Upper lobe of right lung (tissue), 1 donor: ENCODE measurements around the gene GPR25. TPM values are rescaled to one million over a fixed set of nuclear protein-coding genes. Genes with fewer than 3 reads are reported as not detected.

ENCODE experiments used
- ATAC-seq: fragments of 200-7000 bp; cut with Tn5 transposase; one replicate; pipeline ENCODE4 v1.9.1; 2020; ENCODE audit warnings: mild to moderate bottlenecking, moderate library complexity
- DNase-seq: peaks from one replicate; pipeline ENCODE4 v3.0.0-alpha.2; 2020
- H3K27ac ChIP-seq: fragments of 200-600 bp; one replicate; pipeline ENCODE4 v1.8.0; 2022
- H3K27me3 ChIP-seq: fragments of 200-600 bp; one replicate; pipeline ENCODE4 v1.8.0; 2022; ENCODE audit warnings: mild to moderate bottlenecking
- H3K36me3 ChIP-seq: fragments of 200-600 bp; one replicate; pipeline ENCODE4 v1.8.0; 2022
- H3K4me1 ChIP-seq: fragments of 200-600 bp; one replicate; pipeline ENCODE4 v1.8.0; 2022
- H3K4me3 ChIP-seq: fragments of 200-600 bp; one replicate; pipeline ENCODE4 v1.8.0; 2022; ENCODE audit warnings: mild to moderate bottlenecking
- H3K9me3 ChIP-seq: fragments of 200-600 bp; one replicate; pipeline ENCODE4 v1.8.0; 2022
- intact Hi-C: fragments of 100-400 bp; cut with DNase I; formaldehyde crosslinking; loops from one replicate; pipeline ENCODE4 v1.11.0; 2022
- total RNA-seq: library from RNA; stranded (reverse); fragmentation: NEBNext Ultra II Directional; extraction: Animal tissue kit (Norgen Biotek cat#: 25700); gene quantifications from one replicate; pipeline ENCODE4 v1.2.1, GENCODE V29; 2021
- TF ChIP-seq, protein P1 (sequence below): fragments of 200-600 bp; IDR thresholded peaks from one replicate; pipeline ENCODE4 v1.8.0; 2022; ENCODE audit warnings: antibody characterized with exemption
- donor health status: DM: no; HTN: yes; CAD: no; lungs with severe emphysema.

GPR25 gene
- total RNA-seq, 1 donor from 2014 or later, result 0.32 TPM

DNA sequence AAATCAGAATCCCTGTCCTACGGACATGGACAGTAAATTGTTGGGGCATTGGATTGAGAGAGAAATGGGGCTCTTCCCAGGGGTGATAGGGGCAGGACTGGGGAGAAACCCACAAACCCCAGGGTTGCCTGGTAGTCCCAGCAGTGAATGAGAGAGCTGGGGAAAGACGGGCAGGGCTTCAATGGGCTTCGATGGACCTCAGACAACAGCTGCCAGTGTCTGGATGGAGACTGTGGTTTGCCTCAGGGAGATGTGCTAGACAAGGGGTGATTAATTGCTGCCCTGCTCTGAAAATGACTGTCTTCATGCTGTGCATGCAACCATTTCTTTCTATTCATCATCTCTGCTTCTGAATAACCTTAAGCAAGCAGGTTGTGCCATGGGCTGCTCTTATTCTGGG is 7.4 kb downstream of the GPR25 start:
- no peak for DNase-seq
- Histone ChIP-seq H3K4me1 (no peaks in the 10 kb centered on the region), H3K9me3 (no peaks in the 10 kb centered on the region), H3K36me3 (no peaks in the 10 kb centered on the region), H3K27ac (no peak overlapping the region), H3K27me3 (peaks cover 13% of the 10 kb centered on the region), H3K4me3 (no peak overlapping the region)
- TF ChIP-seq, protein P1, sequence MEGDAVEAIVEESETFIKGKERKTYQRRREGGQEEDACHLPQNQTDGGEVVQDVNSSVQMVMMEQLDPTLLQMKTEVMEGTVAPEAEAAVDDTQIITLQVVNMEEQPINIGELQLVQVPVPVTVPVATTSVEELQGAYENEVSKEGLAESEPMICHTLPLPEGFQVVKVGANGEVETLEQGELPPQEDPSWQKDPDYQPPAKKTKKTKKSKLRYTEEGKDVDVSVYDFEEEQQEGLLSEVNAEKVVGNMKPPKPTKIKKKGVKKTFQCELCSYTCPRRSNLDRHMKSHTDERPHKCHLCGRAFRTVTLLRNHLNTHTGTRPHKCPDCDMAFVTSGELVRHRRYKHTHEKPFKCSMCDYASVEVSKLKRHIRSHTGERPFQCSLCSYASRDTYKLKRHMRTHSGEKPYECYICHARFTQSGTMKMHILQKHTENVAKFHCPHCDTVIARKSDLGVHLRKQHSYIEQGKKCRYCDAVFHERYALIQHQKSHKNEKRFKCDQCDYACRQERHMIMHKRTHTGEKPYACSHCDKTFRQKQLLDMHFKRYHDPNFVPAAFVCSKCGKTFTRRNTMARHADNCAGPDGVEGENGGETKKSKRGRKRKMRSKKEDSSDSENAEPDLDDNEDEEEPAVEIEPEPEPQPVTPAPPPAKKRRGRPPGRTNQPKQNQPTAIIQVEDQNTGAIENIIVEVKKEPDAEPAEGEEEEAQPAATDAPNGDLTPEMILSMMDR, result no peak
- no peak for ATAC-seq
- intact Hi-C loops, result no loop called here

DNA sequence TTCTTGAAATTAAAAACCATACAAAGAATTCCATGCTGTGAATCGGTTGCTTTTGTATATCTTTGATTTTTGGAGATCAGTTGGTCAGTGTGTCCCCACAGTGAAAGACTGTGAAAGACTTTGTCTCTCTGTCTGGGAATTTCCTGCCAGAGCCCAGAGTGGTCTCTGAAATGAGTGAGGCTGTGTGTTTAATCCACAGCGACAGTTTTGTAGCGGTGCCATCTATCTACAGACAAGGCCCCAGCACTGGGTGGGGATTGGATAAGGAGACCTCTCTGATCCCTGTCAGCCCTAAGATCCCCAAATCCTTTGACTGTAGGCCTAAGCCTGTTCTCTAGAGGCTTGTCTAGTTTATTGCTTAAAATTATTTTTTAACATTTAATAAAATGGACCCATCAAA is 10.3 kb downstream of the GPR25 start:
- DNase-seq (no peak), ATAC-seq (no peak)
- TF ChIP-seq, protein P1, result no peak
- no peak overlapping the region for H3K27ac ChIP-seq
- intact Hi-C loops, result no loop called here
- H3K4me1 ChIP-seq, result no peaks in the 10 kb centered on the region
- no peaks in the 10 kb centered on the region for H3K27me3 ChIP-seq
- H3K9me3 ChIP-seq, result no peaks in the 10 kb centered on the region
- H3K4me3 ChIP-seq, result no peak overlapping the region
- no peaks in the 10 kb centered on the region for H3K36me3 ChIP-seq

DNA sequence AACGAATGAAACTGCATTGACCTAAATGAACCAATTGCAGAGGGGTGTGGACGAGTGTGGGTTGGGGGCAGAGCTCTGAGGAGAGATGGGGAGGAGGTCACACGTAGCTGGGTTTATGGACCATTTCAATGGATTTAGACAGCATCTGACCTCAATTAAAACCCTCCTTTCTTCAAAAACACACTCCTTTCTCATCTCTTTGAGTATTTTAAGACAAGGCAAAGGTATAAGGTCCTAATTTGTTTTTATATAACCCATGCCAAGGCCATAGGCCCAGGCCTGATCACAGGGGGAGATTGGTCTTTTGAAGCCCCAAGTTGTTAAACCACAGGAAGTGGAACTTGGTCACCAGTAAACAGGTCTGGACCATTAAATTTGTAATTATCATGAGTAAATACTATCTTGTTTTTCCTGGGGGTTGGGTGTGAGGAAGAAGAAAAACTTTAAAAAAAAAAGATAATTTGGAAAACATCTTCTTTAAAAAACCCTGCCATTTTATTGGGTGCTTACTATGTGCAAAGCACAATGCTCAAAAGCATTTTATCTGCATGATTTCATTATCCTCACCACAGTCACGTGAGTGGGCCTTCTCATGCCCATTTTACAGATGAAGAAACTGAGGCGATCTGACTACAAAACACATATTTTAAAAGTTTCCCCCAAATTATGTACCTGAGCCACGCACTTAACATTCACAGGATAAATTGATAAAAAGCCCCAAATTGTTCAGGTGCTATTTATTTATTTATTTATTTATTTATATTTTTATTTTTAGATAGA is 13.0 kb downstream of the GPR25 start:
- H3K4me1 ChIP-seq, result peaks cover 9% of the 10 kb centered on the region
- H3K4me3 ChIP-seq, result no peak overlapping the region
- peaks cover 13% of the 10 kb centered on the region for H3K27me3 ChIP-seq
- no peaks in the 10 kb centered on the region for H3K9me3 ChIP-seq
- DNase-seq (no peak), ATAC-seq (no peak)
- intact Hi-C loops, result no loop called here
- H3K36me3 ChIP-seq, result no peaks in the 10 kb centered on the region
- no peak overlapping the region for H3K27ac ChIP-seq
- TF ChIP-seq, protein P1, result no peak

DNA sequence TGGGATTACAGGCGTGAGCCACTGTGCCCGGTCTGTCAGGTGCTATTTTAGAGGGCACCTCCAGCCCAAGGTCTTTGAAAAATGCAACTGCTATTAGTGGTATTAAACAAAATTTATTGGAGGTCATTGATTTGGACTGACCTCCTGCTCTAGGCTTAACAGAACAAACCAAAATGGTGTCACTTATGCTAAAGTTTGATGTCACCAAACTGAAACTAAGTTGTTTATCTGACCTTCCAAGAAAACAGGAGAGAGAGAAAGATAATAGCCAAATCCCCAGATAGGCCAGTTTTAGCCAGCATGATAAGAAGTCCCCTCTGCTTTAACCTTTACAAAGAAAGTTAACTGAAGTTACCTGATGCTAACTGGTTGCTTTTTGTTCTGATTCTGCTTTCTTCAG is 13.8 kb downstream of the GPR25 start:
- intact Hi-C loops, result no loop called here
- Histone ChIP-seq H3K27ac (no peak overlapping the region), H3K4me1 (peaks cover 17% of the 10 kb centered on the region), H3K4me3 (no peak overlapping the region), H3K36me3 (no peaks in the 10 kb centered on the region), H3K9me3 (no peaks in the 10 kb centered on the region), H3K27me3 (peaks cover 20% of the 10 kb centered on the region)
- no peak for DNase-seq
- TF ChIP-seq, protein P1, result no peak
- no peak for ATAC-seq

DNA sequence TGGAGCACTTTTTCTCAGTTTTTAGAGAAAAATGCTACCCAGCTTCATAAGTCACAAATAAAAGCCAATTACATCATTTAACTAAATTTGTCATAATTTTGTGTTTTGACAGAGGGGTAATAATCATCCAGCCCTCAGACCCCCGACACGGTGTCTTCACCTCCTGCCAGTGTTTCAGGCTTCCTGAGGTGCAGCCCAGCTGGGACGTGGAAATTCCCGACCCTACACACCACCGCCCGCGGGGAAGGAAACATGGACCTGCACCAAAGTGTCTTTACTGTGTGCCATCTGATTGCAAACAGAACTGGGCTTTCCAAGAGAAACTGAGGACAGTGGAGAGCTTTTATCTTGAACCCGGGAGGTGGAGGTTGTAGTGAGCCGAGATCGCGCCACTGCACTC is 14.3 kb downstream of the GPR25 start:
- TF ChIP-seq, protein P1, result no peak
- no peak for DNase-seq
- no peak overlapping the region for H3K27ac ChIP-seq
- ATAC-seq, result no peak
- H3K36me3 ChIP-seq, result no peaks in the 10 kb centered on the region
- H3K4me3 ChIP-seq, result no peak overlapping the region
- H3K27me3 ChIP-seq, result peaks cover 21% of the 10 kb centered on the region
- no peaks in the 10 kb centered on the region for H3K9me3 ChIP-seq
- intact Hi-C loops, result no loop called here
- H3K4me1 ChIP-seq, result peaks cover 17% of the 10 kb centered on the region
